ENCODE results near the gene TOB1. TPM values are rescaled to one million over a fixed set of nuclear protein-coding genes. Genes with fewer than 3 reads are reported as not detected.

The TOB1 gene
- total RNA-seq, 2 experiments from 2014 or later: 419 to 449 TPM

DNA sequence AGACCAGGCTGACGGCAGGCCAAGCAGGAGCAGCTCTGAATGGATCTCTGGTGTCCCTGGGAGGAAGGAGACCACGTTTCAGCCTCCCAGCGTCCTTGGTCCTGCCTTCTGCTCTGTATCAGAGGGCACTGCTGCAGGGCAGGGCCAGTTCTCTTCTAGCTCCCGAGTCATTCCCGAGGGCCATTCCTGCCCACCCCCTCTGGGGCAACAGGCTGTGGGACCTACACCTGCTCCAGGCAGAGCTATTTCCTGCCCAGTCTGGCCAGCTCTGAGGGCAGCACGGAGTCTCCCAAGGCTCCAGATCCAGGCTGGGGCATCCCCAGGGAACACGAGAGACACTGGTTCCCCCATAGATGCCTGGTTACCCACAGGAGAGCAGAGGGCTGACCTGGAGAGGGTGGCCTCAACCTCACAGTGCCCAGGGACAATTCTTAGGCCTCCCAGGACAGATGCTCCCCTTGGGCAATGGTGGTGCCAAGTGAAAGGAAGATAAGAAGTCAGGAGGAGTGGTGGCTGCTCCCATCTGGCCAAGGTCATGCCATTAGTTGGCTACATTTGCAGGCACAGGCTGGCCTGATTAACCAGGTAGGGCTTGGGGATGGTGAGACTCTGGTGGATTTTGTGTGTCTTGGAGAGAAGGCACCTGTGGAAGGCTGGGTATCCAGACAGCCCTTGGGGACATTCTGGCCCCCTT lies 28.7 kb downstream of the TOB1 start:
- Histone ChIP-seq H3K9me3 (ENCODE audit: control insufficient read depth in 1 of 2, insufficient read depth in 1 of 2, low read length in 2 of 2) (no peaks in the 10 kb centered on the region), H3K4me3 (ENCODE audit: low read length) (no peak overlapping the region), H3K36me3 (ENCODE audit: insufficient read depth, low read length) (no peaks in the 10 kb centered on the region), H3K27ac (ENCODE audit: low read depth in 1 of 2, low read length in 2 of 2) (no peak overlapping the region), H3K4me1 (ENCODE audit: insufficient read depth, low read length) (peaks cover 12% of the 10 kb centered on the region), H3K27me3 (ENCODE audit: control insufficient read depth in 1 of 2, insufficient read depth in 2 of 2, low read length in 2 of 2) (peaks cover 0 to 5% of the 10 kb centered on the region in 2 experiments)
- no peaks in the 10 kb centered on the region for H3K36me3 Mint-ChIP-seq (ENCODE audit: low read depth)
- POLR2A ChIA-PET: no interaction called here
- TF ChIP-seq, protein P1, sequence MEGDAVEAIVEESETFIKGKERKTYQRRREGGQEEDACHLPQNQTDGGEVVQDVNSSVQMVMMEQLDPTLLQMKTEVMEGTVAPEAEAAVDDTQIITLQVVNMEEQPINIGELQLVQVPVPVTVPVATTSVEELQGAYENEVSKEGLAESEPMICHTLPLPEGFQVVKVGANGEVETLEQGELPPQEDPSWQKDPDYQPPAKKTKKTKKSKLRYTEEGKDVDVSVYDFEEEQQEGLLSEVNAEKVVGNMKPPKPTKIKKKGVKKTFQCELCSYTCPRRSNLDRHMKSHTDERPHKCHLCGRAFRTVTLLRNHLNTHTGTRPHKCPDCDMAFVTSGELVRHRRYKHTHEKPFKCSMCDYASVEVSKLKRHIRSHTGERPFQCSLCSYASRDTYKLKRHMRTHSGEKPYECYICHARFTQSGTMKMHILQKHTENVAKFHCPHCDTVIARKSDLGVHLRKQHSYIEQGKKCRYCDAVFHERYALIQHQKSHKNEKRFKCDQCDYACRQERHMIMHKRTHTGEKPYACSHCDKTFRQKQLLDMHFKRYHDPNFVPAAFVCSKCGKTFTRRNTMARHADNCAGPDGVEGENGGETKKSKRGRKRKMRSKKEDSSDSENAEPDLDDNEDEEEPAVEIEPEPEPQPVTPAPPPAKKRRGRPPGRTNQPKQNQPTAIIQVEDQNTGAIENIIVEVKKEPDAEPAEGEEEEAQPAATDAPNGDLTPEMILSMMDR (IDR thresholded peaks at IDR 0.05): no peak
- ATAC-seq (ENCODE audit: poor library complexity): no peak
- no peaks in the 10 kb centered on the region for H3K4me1 Mint-ChIP-seq (ENCODE audit: low read depth)
- no peak overlapping the region for H3K4me3 Mint-ChIP-seq
- no peaks in the 10 kb centered on the region for H3K9me3 Mint-ChIP-seq
- peaks cover 8% of the 10 kb centered on the region for H3K27me3 Mint-ChIP-seq
- H3K27ac Mint-ChIP-seq: no peak overlapping the region
- intact Hi-C loops (cut with DNase I, micrococcal nuclease): no loop called here
- CTCF ChIA-PET: no interaction called here
- no peak for DNase-seq

DNA sequence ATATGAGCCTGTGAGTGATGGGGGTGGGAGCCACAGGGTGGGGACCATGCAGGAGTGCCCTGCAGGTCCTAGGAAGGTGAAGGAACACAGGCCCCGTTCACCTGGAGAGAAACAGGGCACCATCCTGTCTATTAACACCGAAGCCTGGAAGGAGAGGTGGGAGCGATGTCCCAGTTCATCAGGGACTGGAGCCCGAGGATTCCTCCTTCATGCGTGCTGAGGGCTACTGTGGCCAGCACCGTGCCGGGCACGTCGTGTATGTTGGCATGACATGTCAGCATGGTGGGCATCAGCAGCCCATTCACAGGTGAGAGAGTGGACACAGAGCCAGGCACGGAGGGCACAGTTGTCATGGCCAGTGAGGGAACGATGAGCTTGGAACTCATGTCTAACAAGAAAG lies 29.3 kb downstream of the TOB1 start:
- ATAC-seq (ENCODE audit: poor library complexity): no peak
- intact Hi-C loops (cut with DNase I, micrococcal nuclease): no loop called here
- Histone ChIP-seq H3K36me3 (ENCODE audit: insufficient read depth, low read length) (no peaks in the 10 kb centered on the region), H3K4me1 (ENCODE audit: insufficient read depth, low read length) (peaks cover 9% of the 10 kb centered on the region), H3K27me3 (ENCODE audit: control insufficient read depth in 1 of 2, insufficient read depth in 2 of 2, low read length in 2 of 2) (peaks cover 0 to 5% of the 10 kb centered on the region in 2 experiments), H3K4me3 (ENCODE audit: low read length) (no peak overlapping the region), H3K9me3 (ENCODE audit: control insufficient read depth in 1 of 2, insufficient read depth in 1 of 2, low read length in 2 of 2) (no peaks in the 10 kb centered on the region), H3K27ac (ENCODE audit: low read depth in 1 of 2, low read length in 2 of 2) (no peak overlapping the region)
- TF ChIP-seq, protein P1 (IDR thresholded peaks at IDR 0.05): no peak
- H3K27ac Mint-ChIP-seq: no peak overlapping the region
- H3K4me1 Mint-ChIP-seq (ENCODE audit: low read depth): no peaks in the 10 kb centered on the region
- no peak for DNase-seq
- POLR2A ChIA-PET: no interaction called here
- no peaks in the 10 kb centered on the region for H3K36me3 Mint-ChIP-seq (ENCODE audit: low read depth)
- H3K4me3 Mint-ChIP-seq: no peak overlapping the region
- no peaks in the 10 kb centered on the region for H3K9me3 Mint-ChIP-seq
- CTCF ChIA-PET: no interaction called here
- peaks cover 8% of the 10 kb centered on the region for H3K27me3 Mint-ChIP-seq

DNA sequence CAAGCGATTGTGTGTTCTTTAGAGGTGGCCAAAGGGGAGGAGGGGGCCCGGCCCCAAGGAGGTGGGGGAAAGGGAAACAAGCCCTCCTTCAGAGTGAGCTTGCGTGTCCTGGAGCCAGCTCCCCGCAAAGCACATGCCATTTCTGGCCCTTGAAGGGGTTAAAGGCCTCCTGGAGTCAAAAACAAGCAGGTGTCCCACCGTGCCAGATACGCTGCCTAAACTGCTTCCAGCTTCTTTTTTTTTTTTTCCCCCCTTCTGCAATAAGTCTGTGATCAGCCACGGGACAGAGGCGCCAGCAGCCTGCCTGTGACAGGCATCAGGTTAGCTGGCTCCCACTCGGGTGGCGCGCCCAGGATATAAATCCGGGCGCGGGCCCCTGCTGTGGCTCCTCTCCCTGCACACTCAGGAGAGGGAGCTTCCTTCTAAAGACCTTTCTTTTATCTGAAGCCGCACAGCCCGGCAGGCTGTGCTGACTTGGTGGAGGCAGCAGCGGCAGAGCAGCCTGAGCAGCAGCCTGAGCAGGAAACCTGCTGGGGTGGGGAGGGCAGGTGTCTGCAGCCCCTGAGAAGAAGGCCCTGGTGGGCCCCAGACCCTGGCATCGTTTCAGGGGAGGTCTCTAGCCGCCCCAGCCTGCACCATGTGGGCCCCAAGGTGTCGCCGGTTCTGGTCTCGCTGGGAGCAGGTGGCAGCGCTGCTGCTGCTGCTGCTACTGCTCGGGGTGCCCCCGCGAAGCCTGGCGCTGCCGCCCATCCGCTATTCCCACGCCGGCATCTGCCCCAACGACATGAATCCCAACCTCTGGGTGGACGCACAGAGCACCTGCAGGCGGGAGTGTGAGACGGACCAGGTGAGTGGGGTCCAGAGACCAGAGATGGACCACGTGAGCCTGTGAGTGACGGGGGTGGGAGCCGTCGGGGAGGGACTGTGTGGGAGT lies 30.6 kb downstream of the TOB1 start, which contains the start of gene WFIKKN2:
WFIKKN2 (plus strand) TSS at position 286 of the 934 bp plus-strand sequence; CDS start at position 638, 352 bp downstream.
- CTCF ChIA-PET: no interaction called here
- H3K9me3 Mint-ChIP-seq: no peaks in the 10 kb centered on the region
- ATAC-seq (ENCODE audit: poor library complexity) (no peak), DNase-seq (no peak)
- Histone ChIP-seq H3K27ac (ENCODE audit: low read depth in 1 of 2, low read length in 2 of 2) (no peak within 1 kb of the TSS), H3K4me1 (ENCODE audit: insufficient read depth, low read length) (peaks cover 6% of the 10 kb centered on the region), H3K36me3 (ENCODE audit: insufficient read depth, low read length) (no peaks in the 10 kb centered on the region), H3K4me3 (ENCODE audit: low read length) (no peak within 1 kb of the TSS), H3K27me3 (ENCODE audit: control insufficient read depth in 1 of 2, insufficient read depth in 2 of 2, low read length in 2 of 2) (peaks cover 0 to 9% of the 10 kb centered on the region in 2 experiments), H3K9me3 (ENCODE audit: control insufficient read depth in 1 of 2, insufficient read depth in 1 of 2, low read length in 2 of 2) (no peaks in the 10 kb centered on the region)
- H3K36me3 Mint-ChIP-seq (ENCODE audit: low read depth): no peaks in the 10 kb centered on the region
- H3K27me3 Mint-ChIP-seq: peaks cover 8% of the 10 kb centered on the region
- POLR2A ChIA-PET: no interaction called here
- TF ChIP-seq, protein P1 (IDR thresholded peaks at IDR 0.05): no peak
- no peak within 1 kb of the TSS for H3K4me3 Mint-ChIP-seq
- intact Hi-C loops (cut with DNase I, micrococcal nuclease): no loop called here
- no peak within 1 kb of the TSS for H3K27ac Mint-ChIP-seq
- H3K4me1 Mint-ChIP-seq (ENCODE audit: low read depth): no peaks in the 10 kb centered on the region
